CD1c-positive myeloid dendritic cell (primary cell): ENCODE measurements around the gene KLHL36.

Experiments
- DNase-seq: peaks from one replicate; pipeline ENCODE4 v3.0.0-alpha.2; 2016; ENCODE audit errors: extremely low spot score

KLHL36 gene

DNA sequence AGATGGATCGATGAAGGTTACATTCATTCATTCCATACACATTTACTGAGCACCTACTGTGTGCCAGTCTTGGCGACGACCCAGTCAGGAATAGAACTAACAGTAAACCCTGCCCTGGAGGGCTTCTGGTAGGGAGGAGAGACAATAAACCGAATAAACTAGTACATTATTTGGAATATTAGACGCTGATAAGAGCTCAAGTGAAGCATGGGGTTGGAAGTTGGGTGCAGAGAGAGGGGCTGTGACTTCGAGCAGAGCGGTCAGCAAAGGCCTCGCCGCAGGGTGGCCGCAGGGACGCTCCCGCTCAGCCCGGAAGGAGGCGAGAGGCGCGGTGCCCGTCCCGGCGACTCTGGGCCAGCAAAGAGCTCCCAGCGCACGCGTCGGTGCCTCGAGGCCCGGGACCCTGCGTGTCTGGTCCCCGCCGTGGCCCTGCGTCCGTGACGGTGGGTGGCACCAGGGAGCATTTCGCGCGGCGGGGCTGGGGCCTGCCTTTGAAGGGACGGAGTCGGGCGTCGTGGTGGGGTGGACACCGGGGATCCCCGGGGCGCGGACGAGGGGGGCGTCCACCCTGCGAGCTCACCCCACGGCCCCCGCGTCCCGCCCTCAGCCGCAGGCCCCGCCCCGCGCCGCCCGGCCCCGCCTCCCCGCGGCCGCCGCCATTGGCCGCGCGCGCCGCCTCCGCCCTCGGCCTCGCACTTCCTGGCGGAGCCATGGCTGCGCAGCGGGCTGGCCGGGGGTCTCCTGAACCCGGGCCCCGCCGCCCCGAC is at the start of gene KLHL36:
Gene KLHL36 (plus strand): TSS at position 684 of the 767 bp plus-strand sequence. CDS start 2,357 bp downstream, outside the sequence.
- DNase-seq: peak; percentile 77

DNA sequence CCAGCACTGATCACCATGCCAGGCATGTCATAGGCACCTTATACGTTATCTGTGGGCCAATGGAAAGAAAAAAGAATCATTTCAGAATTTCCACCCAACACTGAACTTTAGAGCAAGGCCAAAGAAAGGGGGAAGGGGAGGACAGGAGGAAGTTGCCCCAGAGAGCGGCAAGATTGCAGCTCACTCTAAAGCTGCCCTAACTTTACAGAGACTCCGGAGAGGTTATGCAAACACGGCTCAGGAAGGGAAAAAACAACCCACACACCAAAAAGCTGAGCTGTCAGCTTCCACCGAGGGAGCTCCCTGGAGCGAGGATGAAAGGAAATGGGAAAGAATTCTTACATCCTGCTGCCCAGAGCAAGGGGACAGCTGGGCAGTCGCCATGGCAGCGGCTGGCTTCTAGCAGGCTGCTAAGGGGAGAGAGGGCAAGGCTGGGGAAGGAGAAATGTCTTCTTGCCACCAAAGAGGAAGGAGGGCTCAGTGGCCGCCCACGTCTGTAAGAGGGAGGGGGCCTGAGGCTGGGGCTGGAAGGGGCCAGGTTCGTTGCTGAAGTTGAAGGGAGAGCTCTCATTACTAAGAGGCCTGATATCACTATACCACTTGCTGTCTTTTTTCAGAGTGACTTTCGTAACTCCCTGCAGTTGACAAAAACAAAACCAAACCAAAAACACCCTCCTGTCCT is 48.6 kb upstream of the KLHL36 start:
- DNase-seq: peak; percentile 87

DNA sequence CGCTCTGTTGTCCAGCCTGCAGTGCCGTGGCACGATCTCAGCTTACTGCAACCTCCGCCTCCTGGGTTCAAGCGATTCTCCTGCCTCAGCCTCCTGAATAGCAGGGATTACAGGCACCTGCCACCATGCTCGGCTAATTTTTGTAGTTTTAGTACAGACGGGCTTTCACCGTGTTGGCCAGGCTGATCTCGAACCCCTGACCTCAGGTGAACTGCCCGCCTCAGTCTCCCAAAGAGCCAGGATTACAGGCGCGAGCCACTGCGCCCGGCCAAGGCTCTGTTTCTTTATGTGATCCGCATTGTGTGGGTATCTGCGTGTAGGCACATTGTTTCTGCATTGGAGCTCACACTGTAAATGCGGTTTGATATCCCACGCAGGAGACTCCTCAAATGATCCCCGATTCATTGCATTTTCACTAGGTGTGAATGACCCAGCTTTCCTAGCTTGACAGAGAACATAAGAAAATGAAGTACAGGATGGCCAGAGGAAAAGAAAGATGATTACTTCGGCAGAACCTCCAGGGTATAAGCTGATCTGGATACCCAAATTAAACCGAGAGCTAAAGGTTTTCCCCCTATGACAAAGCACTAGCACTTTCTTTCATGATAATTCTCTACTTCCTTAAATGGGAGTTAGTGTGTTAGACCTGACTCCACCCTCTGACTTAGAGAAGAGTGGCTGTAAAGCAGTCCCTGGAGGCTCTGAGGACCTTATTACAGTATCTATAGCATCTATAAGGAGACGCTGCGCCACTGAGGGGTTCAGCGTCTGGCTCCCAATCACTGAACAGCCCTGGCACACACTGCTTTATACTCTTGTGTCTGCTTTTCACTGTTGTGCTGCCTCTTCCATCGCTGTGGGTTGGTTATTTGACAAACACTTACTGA is 47.7 kb upstream of the KLHL36 start:
- peak; percentile 79 for DNase-seq

DNA sequence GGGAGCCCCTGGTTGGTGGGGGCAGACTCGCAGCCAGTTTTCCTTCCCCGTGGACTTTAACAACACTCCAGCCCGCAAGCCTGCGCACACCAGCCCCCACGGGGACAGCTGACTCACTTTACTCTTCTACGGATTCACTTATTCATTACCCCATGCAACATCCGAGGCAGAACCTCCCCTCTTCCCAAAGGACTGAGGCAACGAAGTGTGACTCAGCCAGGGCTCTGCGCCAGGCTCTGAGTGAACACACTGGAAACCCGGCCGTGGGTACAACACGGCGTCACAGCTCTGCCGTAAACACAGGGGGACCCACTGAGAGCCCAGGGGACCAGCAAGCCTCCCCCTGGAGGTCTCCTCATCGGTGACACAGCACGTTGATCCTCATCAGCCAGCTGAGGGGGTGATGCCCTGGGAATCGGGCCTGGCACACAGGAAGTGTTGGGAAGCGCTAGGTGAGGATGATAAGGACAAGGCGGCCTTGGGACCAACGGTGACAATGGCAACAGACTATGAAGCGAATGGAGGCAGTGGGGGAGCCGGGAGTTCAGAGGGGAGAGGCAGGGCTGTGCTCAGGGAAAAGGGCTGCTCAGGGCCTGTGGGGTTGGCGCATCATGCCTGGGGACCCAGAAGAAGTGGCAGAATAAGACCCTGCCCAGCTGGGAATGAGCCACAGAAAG is 45.0 kb upstream of the KLHL36 start:
- peak; percentile 90 for DNase-seq

DNA sequence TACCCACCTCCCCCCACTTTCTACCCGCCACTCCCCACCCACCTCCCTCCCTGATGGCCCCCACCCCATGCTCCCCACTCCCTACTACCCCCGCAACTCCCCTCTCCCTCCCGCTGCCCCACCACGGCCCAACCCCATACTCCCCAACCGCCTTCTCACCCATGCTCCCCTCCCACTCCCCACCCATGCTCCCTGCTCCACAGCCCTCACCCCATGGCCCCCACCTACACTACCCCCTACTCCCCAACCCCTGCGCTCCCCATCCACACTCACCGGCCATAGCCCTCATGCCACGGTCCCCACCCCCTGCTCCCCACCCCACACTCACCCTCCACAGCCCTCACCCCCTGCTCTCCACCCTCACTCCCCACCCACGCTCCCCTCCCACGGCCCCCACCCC is 44.4 kb upstream of the KLHL36 start:
- DNase-seq: no peak

DNA sequence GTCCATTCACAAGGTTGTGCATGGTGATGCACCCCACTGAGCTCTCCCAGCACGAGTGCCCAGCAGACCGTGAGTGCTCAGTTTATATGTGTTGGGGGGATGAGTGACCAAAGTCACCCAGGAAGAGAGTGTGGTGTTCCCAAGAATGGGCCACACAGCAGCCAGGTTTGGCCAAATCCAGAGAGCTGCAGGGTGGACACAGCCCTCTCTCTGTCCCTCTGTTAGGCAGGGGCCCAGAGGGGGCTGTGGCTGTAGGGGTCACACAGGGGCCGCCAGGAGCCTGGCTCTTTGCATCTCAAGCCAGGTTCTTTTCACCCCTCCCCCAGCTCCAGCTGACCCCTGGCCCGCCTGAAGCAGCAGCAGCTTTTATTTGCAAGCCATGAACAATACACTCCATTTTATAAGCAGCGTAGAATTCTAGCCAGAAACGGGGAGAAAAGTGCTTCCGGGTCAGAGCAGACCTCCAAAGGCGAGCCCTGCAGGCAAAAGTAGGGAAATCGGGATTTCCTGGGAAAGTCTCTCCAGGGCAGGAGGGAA is 43.8 kb upstream of the KLHL36 start:
- DNase-seq: no peak

DNA sequence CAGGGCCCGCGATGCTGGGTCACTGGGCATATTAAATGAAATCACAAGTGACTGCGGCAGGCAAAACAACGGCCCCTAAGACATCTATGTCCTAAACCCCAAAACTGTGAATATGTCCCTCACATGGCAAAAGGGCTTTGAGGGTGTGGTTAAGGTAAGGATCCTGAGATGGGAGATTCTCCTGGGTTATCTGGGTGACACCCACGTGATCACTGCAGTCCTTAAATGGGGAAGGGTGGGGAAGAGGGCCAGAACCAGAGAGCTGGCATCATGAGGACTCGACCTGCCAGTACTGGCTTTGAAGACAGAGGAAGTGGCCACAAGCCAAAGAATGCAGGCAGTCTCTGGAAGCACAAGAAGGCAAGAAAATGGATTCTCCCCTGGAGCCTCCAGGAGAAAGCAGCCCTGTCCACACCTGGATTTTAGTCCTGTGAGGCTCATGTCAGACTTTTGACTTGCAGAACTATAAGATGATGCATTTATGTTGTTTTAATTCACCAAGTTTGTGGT is 42.9 kb upstream of the KLHL36 start:
- DNase-seq: peak; percentile 15

DNA sequence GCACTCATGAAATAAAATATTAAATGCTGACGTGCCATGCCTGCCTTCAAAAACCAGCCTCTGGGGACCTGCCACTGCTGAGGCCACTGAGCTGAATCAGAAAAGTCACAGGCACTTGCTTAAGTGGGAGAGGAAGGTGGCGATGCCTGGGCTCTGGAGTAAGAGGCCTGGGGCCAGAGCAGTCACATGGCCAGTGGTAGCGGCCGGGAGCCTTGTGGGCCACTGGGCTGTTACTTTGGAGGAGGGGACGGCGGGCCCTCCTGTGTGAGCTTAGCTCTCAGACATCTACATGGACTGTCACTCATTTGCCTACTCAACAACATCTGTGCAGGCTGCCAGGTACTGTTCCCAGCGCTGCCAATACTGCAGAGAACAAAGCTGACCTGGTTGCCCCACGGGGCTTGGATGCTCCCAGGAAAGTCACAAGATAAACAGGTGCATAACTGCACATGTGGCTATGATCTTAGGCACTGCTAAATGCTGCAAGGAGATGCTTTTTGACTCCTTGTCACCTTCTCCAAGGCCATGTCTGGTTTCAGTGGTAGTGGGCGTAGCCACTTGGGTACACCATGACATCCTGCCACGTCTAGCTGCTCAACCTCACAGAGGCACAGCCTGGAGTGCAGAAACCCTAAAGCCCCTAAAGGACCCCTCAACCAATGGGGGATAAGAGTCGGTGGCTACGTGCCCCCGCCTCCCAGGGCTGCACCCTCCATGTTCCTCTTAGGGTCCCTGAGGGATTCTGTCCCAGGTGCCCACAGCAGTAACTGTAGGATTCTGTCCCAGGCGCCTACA is 42.0 kb upstream of the KLHL36 start:
- DNase-seq: no peak

DNA sequence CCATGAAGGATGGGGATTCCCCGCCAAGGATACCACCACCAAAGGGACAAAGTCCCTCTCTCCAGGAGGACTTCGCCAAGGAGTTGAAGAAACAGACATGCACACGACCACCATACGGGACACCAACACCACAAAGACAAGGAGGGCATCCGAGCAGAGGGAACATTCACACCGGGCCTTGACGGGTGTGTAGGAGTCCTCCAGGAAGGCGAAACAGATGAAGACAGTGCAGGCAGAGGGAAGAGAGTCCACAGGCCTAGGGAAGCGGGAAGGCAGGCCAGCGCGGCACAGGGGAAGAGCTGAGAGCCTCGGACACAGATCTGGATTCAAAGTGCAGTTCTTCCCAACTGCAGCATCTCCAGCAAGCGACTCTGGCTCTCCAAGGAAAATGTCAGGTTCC is 41.2 kb upstream of the KLHL36 start:
- no peak for DNase-seq

DNA sequence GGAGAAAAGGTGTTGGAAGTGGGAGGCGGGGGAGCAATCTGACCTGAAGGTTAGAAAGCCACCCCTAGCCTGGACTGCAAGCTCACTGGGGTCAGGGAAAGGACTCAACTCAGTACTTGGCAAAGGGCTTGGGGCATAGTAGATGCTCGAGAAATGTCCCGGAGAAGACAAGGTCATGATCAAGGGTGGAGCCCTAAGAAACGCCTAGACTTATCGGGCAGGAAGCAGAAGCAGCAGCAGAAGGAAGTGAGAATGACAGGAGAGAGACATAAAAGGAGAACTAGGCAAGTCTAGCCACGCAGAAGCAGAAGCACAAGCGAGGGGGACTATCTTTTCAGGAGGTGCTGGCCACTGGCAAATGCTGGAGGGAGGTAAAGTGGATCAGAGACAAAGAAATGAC is 40.6 kb upstream of the KLHL36 start:
- DNase-seq: peak; percentile 81

DNA sequence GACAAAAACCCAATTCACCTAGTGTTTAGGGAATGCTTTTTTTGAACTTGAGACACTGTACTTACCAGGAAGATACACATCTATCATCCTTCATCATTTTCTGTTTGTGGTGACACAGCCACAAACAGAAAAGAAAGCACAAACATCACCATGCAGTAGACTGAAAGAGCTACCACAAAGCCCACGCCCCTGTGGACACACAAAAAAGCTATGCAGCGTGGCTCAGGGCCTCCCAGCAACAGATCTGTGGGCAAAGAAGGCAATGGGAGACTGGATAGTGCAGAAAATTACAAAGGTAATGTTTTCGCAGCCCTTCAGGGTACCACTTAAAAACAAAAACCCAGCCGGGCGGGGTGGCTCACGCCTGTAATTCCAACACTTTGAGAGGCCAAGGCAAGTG is 40.0 kb upstream of the KLHL36 start:
- peak; percentile 42 for DNase-seq

DNA sequence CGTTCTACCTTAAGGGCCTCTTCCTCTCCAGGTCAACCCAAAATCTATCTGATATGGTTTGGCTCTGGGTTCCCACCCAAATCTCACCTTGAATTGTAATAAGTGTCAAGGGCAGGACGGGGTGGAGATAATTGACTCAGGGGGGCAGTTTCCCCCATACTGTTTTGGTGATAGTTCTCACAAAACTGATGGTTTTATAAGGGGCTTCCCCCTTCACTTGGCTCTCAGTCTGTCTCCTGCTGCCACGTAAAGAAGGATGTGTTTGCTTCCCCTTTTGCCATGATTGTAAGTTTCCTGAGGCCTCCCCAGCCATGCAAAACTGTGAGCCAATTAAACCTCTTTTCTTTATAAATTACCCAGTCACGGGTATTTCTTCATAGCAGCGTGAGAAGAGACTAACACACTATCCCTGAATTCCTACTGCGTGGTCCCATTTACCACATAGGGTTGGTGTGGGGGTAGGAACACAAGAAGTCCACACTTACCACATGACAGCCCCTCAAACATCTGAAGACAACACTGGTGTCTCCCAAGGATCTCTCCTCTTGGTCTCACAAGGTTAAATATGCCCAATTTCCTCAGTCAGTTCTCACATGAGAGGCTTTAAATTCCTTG is 38.6 kb upstream of the KLHL36 start:
- peak; percentile 34 for DNase-seq

DNA sequence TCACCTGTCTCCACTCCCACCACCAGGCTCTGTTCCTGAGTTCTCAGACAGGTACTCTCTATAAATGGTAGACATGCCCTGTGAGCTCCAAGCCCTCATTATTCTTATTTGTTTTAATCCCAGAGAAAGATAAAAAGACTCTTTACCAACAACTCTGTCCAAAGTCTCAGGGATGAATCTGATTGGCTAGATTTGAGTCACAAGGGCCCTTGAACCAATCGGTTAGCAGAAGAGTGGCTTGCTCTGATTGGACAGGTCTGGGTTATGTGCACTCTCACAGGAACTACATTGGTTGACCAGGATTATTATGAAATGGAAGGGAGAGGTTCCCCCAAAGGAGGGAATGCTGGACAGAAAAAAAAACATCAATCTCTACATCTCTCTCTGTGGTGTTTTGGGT is 37.9 kb upstream of the KLHL36 start:
- no peak for DNase-seq

DNA sequence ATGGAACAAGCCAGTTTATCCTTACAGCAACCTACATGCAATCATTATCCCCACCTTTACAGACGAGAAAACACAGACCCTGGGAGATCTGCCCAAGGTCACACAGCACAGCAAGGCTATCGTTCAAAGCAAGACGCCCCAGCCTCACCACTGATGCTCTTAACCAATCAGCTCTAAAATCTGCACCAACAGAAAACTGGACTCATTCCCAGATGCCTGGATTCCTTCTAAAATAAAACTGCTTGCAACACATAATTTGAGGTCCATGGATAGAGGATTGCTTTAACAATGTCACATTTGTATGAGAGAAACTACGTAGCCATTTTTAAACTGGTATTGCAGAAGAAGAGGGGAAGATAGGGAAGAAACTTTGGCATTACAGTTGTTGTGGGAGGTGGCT is 37.3 kb upstream of the KLHL36 start:
- DNase-seq: peak; percentile 12

DNA sequence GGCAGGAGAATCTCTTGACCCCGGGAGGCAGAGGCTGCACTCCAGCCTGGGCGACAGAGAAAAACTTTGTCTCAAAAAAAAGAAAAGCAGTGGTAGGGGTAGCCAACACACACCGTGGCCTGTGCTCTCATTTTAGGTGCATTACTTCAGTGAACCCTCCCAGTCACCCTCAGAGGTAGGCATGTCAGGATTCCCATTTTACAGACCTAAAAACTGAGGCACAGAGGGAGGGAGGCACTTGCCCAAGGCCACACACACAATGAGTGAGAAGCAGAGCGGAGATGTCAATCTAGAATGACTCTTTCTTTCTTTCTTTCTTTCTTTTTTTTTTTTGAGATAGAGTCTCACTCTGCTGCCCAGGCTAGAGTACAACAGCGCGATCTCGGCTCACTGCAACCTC is 35.6 kb upstream of the KLHL36 start:
- no peak for DNase-seq

DNA sequence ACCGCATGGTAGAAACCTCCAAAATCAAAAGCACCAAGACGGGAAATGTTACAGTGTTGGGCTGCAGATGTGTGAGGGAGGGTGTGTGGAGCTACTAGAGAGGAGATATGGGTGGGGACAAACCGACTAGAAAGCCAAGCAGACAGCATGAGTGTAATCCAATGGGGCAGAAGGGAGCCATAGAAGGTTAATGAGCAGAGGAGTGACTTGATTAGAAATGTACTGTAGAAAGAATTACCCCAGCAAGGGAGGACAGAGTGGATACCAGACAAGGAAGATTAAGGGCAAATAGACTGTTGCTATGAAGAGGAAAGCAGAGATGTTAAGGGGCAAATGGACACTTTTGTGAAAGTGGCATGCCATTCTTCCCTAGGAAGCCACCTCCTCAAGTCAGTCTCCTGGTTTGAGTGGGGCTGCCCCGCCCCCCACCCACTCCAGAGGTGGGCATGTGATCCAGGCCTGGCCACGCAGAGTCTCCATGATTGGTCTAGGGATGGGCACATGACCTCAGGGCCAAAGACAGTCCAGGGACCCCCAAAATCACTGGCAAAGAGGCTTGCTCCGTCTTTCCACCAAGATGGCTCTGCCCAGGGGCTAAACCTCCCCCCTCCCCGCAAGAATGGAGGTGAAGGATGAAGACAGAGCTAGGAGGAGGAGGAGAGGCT is 34.8 kb upstream of the KLHL36 start:
- DNase-seq: peak; percentile 37

DNA sequence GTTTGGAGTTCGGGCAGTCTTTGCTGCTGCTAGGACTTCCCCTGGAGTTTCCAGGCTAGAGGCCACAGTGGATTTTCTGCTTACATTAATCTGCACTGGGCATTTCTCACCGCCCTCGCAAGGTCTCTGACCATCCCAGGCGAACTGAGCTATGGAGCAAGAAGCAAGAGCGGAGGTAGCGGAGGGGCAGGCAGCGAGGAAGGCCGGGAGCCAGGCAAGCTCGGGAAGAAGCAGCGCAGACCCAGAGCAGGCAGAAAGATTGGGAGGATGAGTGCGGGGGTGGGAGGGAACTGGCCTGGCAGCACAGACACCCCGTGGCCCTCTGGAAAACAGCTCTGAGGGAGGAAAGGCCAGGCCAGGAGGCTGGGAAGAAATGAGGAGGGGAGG is 34.2 kb upstream of the KLHL36 start:
- peak; percentile 45 for DNase-seq

DNA sequence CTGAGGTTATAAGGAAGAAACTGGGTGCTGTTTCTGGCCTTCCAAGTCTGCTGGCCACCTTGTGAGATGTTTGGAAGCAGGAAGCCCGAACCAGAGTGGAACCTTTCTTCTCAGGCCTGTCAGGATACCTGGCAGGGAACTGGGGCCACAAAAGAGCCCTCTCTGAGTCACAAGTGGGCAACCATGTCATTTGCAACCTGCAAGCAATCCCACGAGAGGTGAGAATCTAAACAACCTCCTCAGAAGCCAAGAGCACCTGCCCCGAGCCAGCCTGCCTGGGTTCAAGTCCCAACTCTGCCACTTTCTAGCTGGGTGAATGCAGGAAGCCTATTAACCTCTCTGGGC is 33.7 kb upstream of the KLHL36 start:
- no peak for DNase-seq

DNA sequence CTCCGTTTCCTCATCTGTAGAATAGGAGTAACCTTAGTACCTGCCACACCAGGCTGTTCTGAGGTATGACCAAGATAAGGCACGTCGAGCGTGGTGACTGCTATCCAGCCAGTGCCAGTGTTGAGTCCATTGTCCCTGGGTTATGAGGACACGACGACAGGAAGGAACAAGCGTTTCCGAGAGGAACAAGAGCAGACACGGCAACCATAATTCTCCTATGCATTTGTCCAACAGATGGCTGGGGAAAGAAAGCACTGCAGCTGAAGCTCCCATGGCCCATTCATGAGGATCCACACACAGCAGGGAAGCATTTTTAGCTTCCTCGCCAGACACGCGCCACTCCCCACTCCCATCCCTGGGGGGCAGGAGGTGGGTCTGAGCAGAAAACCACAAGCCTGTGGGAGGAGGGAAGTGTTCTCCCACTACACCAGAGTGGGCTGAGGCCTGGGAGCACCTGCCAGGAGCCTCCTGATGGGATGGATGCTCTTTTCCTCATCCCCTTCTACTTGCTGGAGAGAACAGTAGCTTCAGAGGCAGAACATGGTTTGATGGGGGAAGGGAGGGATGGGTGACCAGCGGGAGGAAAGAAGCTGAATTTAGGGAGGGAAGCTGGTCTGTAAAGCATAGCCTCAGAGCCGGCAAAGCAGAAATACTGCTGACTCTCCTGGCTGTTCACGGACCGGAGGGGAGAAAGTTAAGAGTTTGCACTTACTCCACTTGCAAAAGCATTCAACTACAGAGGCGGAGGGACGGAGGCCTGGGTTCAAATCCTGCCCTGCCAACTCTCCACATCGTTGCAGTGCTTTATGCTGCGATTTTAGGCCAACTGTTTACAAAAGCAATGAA is 33.1 kb upstream of the KLHL36 start:
- DNase-seq: no peak
